Measurements from ENCODE around the gene STK16.

DNA sequence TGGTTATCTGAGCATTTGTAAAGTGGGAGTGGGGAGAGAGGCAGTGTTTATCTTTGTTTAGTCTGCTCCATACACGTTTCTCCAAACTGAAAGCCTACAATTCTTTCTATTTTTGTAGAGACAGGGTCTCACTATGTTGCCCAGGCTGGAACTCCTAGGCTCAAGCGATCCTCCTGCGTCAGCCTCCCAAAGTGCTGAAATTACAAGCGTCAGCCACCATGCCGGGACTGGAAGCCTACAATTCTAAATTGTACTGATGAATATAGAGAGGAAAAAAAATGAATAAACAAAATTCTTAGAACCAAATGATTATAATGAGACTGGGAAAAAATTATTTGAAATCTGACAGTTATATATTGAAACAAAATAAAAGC is 40.1 kb upstream of the STK16 start:
- TF ChIP-seq RAD21 (IDR thresholded peaks at IDR 0.05) (no peak), RXRA (IDR thresholded peaks at IDR 0.05) (no peak), JUND (IDR thresholded peaks at IDR 0.05) (no peak), TAF1 (conservative IDR thresholded peaks at IDR 0.05) (no peak)
- TF ChIP-seq, protein P1, sequence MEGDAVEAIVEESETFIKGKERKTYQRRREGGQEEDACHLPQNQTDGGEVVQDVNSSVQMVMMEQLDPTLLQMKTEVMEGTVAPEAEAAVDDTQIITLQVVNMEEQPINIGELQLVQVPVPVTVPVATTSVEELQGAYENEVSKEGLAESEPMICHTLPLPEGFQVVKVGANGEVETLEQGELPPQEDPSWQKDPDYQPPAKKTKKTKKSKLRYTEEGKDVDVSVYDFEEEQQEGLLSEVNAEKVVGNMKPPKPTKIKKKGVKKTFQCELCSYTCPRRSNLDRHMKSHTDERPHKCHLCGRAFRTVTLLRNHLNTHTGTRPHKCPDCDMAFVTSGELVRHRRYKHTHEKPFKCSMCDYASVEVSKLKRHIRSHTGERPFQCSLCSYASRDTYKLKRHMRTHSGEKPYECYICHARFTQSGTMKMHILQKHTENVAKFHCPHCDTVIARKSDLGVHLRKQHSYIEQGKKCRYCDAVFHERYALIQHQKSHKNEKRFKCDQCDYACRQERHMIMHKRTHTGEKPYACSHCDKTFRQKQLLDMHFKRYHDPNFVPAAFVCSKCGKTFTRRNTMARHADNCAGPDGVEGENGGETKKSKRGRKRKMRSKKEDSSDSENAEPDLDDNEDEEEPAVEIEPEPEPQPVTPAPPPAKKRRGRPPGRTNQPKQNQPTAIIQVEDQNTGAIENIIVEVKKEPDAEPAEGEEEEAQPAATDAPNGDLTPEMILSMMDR (IDR thresholded peaks at IDR 0.05; ENCODE audit: low read depth, low read length, missing input control) = no peak
- TF ChIP-seq, protein P2, sequence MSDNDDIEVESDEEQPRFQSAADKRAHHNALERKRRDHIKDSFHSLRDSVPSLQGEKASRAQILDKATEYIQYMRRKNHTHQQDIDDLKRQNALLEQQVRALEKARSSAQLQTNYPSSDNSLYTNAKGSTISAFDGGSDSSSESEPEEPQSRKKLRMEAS (IDR thresholded peaks at IDR 0.05) = no peak
- TF ChIP-seq, protein P3, sequence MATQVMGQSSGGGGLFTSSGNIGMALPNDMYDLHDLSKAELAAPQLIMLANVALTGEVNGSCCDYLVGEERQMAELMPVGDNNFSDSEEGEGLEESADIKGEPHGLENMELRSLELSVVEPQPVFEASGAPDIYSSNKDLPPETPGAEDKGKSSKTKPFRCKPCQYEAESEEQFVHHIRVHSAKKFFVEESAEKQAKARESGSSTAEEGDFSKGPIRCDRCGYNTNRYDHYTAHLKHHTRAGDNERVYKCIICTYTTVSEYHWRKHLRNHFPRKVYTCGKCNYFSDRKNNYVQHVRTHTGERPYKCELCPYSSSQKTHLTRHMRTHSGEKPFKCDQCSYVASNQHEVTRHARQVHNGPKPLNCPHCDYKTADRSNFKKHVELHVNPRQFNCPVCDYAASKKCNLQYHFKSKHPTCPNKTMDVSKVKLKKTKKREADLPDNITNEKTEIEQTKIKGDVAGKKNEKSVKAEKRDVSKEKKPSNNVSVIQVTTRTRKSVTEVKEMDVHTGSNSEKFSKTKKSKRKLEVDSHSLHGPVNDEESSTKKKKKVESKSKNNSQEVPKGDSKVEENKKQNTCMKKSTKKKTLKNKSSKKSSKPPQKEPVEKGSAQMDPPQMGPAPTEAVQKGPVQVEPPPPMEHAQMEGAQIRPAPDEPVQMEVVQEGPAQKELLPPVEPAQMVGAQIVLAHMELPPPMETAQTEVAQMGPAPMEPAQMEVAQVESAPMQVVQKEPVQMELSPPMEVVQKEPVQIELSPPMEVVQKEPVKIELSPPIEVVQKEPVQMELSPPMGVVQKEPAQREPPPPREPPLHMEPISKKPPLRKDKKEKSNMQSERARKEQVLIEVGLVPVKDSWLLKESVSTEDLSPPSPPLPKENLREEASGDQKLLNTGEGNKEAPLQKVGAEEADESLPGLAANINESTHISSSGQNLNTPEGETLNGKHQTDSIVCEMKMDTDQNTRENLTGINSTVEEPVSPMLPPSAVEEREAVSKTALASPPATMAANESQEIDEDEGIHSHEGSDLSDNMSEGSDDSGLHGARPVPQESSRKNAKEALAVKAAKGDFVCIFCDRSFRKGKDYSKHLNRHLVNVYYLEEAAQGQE (IDR thresholded peaks at IDR 0.05) = no peak
- TF ChIP-seq, protein P4, sequence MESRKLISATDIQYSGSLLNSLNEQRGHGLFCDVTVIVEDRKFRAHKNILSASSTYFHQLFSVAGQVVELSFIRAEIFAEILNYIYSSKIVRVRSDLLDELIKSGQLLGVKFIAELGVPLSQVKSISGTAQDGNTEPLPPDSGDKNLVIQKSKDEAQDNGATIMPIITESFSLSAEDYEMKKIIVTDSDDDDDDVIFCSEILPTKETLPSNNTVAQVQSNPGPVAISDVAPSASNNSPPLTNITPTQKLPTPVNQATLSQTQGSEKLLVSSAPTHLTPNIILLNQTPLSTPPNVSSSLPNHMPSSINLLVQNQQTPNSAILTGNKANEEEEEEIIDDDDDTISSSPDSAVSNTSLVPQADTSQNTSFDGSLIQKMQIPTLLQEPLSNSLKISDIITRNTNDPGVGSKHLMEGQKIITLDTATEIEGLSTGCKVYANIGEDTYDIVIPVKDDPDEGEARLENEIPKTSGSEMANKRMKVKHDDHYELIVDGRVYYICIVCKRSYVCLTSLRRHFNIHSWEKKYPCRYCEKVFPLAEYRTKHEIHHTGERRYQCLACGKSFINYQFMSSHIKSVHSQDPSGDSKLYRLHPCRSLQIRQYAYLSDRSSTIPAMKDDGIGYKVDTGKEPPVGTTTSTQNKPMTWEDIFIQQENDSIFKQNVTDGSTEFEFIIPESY (IDR thresholded peaks at IDR 0.05) = no peak

All from liver (tissue), 3 donors.